ENCODE data around the gene HELZ2.

Gene HELZ2

GRCh38 chr20:63596423-63596822, 22.4 kb upstream of the HELZ2 start:
- no peak for DNase-seq

GRCh38 chr20:63595416-63596127, 21.5 kb upstream of the HELZ2 start:
- DNase-seq: no peak

GRCh38 chr20:63594043-63594561, 20.1 kb upstream of the HELZ2 start:
- no peak for DNase-seq

- no peak for DNase-seq
Observed at GRCh38 chr20:63592661-63593060, 18.6 kb upstream of the HELZ2 start.

GRCh38 chr20:63591786-63592355, 17.8 kb upstream of the HELZ2 start:
- no peak for DNase-seq

GRCh38 chr20:63591147-63591533, 17.1 kb upstream of the HELZ2 start:
- no peak for DNase-seq

- DNase-seq: no peak
Observed at GRCh38 chr20:63590218-63591146, 16.4 kb upstream of the HELZ2 start.

GRCh38 chr20:63589261-63590217, 15.5 kb upstream of the HELZ2 start:
- DNase-seq: no peak

GRCh38 chr20:63588641-63589041, 14.6 kb upstream of the HELZ2 start:
- no peak for DNase-seq

- DNase-seq: no peak
Observed at GRCh38 chr20:63587776-63588591, 13.9 kb upstream of the HELZ2 start.

- no peak for DNase-seq
Observed at GRCh38 chr20:63587256-63587655, 13.2 kb upstream of the HELZ2 start.

- no peak for DNase-seq
Observed at GRCh38 chr20:63586797-63587196, 12.8 kb upstream of the HELZ2 start.

- DNase-seq: no peak
Observed at GRCh38 chr20:63585616-63586565, 11.9 kb upstream of the HELZ2 start.

GRCh38 chr20:63582382-63583063, 8.5 kb upstream of the HELZ2 start:
- DNase-seq: no peak

- peak; percentile 65 for DNase-seq
Observed at GRCh38 chr20:63580796-63581461, 6.9 kb upstream of the HELZ2 start.

- no peak for DNase-seq
Observed at GRCh38 chr20:63579017-63579694, 5.1 kb upstream of the HELZ2 start.

GRCh38 chr20:63578224-63579016, 4.4 kb upstream of the HELZ2 start:
- DNase-seq: no peak

Data from activated CD4-positive, alpha-beta T cell treated with anti-CD3 and anti-CD28 coated beads, Interleukin-10, Interleukin-2, amounts not matched to agents 100 ng/mL and 50 ng/mL, durations not matched to agents 16 hours and 8 hours (primary cell).